T-helper 1 cell treated with Interleukin-12 subunit alpha and Interleukin-12 subunit beta and Interleukin-4 antibody, amounts not matched to agents 30 ng/mL and 1 ng/mL, for 36 hours (primary cell): Measurements from ENCODE around the gene OR6Q1. TPM values are rescaled to one million over a fixed set of nuclear protein-coding genes. Genes with fewer than 3 reads are reported as not detected.
"Not testable (repeated sequence)": the region's sequence is repeated elsewhere in the genome, so short reads cannot be mapped to it uniquely, and the experiment has no call there.

Source experiments
- intact Hi-C: fragments of 100-400 bp; cut with micrococcal nuclease; formaldehyde crosslinking; loops from one replicate; pipeline ENCODE4 v1.15.1; 2024
- total RNA-seq: library from RNA; stranded (reverse); gene quantifications from 2 replicates; pipeline ENCODE4 v1.2.3, GENCODE V29; 2022

Gene OR6Q1
- total RNA-seq, result not detected in 2 replicates

GRCh38 chr11:58030653-58031052, at the start of gene OR6Q1:
Gene OR6Q1 (plus strand): TSS chr11:58030953. CDS start chr11:58030953, 0 bp downstream.
- intact Hi-C loops, result no loop called here

GRCh38 chr11:57981536-57981935, 49.2 kb upstream of the OR6Q1 start:
- intact Hi-C loops, result no loop called here

- intact Hi-C loops, result no loop called here
Measured at GRCh38 chr11:57982776-57983175, 48.0 kb upstream of the OR6Q1 start.

GRCh38 chr11:57983191-57983590, 47.6 kb upstream of the OR6Q1 start:
- intact Hi-C loops, result no loop called here

- intact Hi-C loops, result not testable (repeated sequence)
Measured at GRCh38 chr11:57999523-57999922, 31.2 kb upstream of the OR6Q1 start.

GRCh38 chr11:58000021-58000420, 30.7 kb upstream of the OR6Q1 start:
- intact Hi-C loops, result not testable (repeated sequence)

- intact Hi-C loops, result no loop called here
Measured at GRCh38 chr11:58000699-58001098, 30.1 kb upstream of the OR6Q1 start.

GRCh38 chr11:58003036-58003435, 27.7 kb upstream of the OR6Q1 start:
- intact Hi-C loops, result no loop called here

- intact Hi-C loops, result no loop called here
Measured at GRCh38 chr11:58003591-58003990, 27.2 kb upstream of the OR6Q1 start.

GRCh38 chr11:58004664-58005063, 26.1 kb upstream of the OR6Q1 start:
- intact Hi-C loops, result no loop called here

- intact Hi-C loops, result no loop called here
Measured at GRCh38 chr11:58006940-58007339, 23.8 kb upstream of the OR6Q1 start.

- intact Hi-C loops, result no loop called here
Measured at GRCh38 chr11:58011771-58012170, 19.0 kb upstream of the OR6Q1 start.

- intact Hi-C loops, result no loop called here
Measured at GRCh38 chr11:58023435-58023931, 7.3 kb upstream of the OR6Q1 start, which contains the start of gene OR9Q1. Gene OR9Q1 (plus strand): TSS chr11:58023881. CDS start chr11:58179445, 155,564 bp downstream.

- intact Hi-C loops, result no loop called here
Measured at GRCh38 chr11:58024601-58025091, 6.1 kb upstream of the OR6Q1 start.

GRCh38 chr11:58027341-58027740, 3.4 kb upstream of the OR6Q1 start:
- intact Hi-C loops, result no loop called here

- intact Hi-C loops, result no loop called here
Measured at GRCh38 chr11:58028687-58029411, 1.9 kb upstream of the OR6Q1 start.

- intact Hi-C loops, result no loop called here
Measured at GRCh38 chr11:58034471-58034870, 3.7 kb downstream of the OR6Q1 start.

- intact Hi-C loops, result no loop called here
Measured at GRCh38 chr11:58039589-58039988, 8.8 kb downstream of the OR6Q1 start.

- intact Hi-C loops, result no loop called here
Measured at GRCh38 chr11:58043379-58043778, 12.6 kb downstream of the OR6Q1 start.

GRCh38 chr11:58046231-58046630, 15.5 kb downstream of the OR6Q1 start:
- intact Hi-C loops, result no loop called here

GRCh38 chr11:58047818-58048217, 17.1 kb downstream of the OR6Q1 start:
- intact Hi-C loops, result no loop called here

- intact Hi-C loops, result no loop called here
Measured at GRCh38 chr11:58055806-58056401, 25.2 kb downstream of the OR6Q1 start.

- intact Hi-C loops, result no loop called here
Measured at GRCh38 chr11:58057481-58057880, 26.7 kb downstream of the OR6Q1 start.
